Upper lobe of left lung (tissue), 4 donors: ENCODE data around the gene CYSTM1.
A peak's percentile ranks its signal among the peaks of the same experiment; 100 is the strongest.

Experiments used
- POLR2A ChIP-seq, 4 donors: fragments of 450-650 bp; IDR thresholded peaks; one replicate each; pipeline ENCODE4 v1.5.1; 2016 to 2017; ENCODE audit warnings: antibody characterized with exemption in 4 of 4, mild to moderate bottlenecking in 2 of 4
- POLR2AphosphoS5 ChIP-seq, 2 donors: sonication (generic); formaldehyde crosslinking; IDR thresholded peaks; one replicate each; pipeline ENCODE4 v1.5.1; 2017; ENCODE audit warnings: antibody characterized with exemption in 2 of 2
- TF ChIP-seq, protein P1 (sequence below), 6 experiments: fragments of 450-650 bp in 4 of 6; fragments of 200-600 bp in 2 of 6; sonication (generic) in 2 of 6; IDR thresholded peaks; one replicate each; pipeline ENCODE4 v1.5.1; 2016 to 2019; ENCODE audit warnings: antibody characterized with exemption in 6 of 6

DNA sequence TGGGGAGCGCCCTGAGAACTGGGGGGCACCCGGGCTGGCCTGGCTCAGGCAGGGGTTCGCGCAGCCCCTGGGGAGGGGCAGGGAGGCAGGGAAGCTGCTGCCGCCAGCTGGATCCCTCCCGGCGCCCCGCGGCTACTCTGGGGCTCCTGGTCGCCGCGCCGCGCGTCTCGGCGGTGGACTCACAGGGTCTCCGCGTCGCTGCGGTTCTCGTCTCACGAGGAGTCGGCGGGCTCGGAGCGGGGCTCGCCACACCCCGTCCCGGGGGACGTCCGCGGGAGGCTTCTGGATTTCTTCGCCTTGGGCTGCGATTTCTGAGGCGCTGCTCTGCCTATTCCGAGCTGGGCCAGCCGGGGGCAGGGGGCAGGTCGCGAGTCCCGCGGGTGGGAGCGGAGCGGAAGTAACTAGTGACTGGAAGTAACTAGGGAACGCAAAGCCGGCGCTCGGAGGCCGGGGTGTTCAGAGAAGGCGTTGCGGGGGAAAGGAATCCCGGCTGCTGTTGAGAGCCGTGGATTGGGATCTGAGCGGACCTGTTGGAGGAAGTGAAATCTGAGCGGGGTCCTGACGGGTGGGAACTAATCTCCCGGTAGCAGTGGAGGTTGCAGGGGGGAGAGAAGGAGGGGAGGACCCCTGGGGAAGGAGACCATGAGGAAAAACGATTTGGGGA lies 511 bp downstream of the CYSTM1 start:
- TF ChIP-seq, protein P1, sequence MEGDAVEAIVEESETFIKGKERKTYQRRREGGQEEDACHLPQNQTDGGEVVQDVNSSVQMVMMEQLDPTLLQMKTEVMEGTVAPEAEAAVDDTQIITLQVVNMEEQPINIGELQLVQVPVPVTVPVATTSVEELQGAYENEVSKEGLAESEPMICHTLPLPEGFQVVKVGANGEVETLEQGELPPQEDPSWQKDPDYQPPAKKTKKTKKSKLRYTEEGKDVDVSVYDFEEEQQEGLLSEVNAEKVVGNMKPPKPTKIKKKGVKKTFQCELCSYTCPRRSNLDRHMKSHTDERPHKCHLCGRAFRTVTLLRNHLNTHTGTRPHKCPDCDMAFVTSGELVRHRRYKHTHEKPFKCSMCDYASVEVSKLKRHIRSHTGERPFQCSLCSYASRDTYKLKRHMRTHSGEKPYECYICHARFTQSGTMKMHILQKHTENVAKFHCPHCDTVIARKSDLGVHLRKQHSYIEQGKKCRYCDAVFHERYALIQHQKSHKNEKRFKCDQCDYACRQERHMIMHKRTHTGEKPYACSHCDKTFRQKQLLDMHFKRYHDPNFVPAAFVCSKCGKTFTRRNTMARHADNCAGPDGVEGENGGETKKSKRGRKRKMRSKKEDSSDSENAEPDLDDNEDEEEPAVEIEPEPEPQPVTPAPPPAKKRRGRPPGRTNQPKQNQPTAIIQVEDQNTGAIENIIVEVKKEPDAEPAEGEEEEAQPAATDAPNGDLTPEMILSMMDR (IDR thresholded peaks at IDR 0.05): peak; percentile 22 to 70 (median 32)
- peak in 1 of 2 donors; percentile 5 for TF ChIP-seq POLR2AphosphoS5 (IDR thresholded peaks at IDR 0.05)
- peak in 2 of 4 donors; percentile 3 to 65 for TF ChIP-seq POLR2A (IDR thresholded peaks at IDR 0.05)
